ENCODE data around the gene MLXIPL.
"Not testable (repeated sequence)": the region's sequence is repeated elsewhere in the genome, so short reads cannot be mapped to it uniquely, and the experiment has no call there.

MLXIPL gene

GRCh38 chr7:73577627-73578341 lies 46.5 kb downstream of the MLXIPL start:
- DNase-seq = no peak

- no peak for DNase-seq
Observed at GRCh38 chr7:73573791-73574190, 50.5 kb downstream of the MLXIPL start.

- DNase-seq = no peak
Observed at GRCh38 chr7:73573276-73573675, 51.0 kb downstream of the MLXIPL start.

- no peak for DNase-seq
Observed at GRCh38 chr7:73572767-73573186, 51.5 kb downstream of the MLXIPL start.

DNA sequence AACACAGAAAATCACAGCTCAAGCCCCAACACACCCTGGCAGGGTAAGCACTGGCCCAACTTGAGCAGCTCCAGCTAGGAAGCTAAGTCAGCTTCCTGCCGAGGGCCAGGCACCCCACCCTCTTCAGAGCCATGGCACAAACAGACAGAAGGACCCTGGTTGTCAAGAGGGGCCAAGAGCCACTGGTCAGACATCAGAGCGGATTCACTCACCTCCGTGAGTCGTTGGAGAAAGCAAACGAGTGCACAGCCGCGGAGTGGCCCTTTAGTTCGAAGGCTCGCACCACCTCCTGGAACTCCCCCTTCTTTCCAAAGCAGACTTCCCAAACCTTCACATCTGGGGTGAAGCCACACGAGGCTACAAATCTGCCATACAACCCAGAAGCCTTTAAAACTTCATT lies 53.3 kb downstream of the MLXIPL start:
- no peak for DNase-seq

DNA sequence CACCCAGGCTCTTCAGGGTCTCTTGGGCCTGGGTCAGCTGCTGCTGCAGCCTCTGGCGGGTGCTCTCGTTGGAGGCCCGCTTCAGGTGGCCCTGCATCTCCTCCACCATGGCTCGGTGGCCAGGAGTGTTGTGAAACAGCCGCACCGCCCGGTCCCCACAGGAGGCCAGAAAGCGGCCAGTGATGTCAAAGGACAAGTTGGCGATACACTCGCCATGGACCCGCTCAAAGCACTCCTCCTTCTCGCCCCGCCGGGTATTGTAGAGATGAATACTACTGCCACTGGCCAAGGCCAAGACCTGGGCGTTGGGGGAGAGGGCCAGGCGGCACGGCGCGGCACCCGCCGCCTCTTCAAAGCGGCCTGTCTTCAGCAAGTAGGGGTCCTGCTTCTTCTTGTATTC lies 53.8 kb downstream of the MLXIPL start:
- no peak for DNase-seq

GRCh38 chr7:73569042-73569608 lies 55.2 kb downstream of the MLXIPL start:
- no peak for DNase-seq

GRCh38 chr7:73567846-73568685 lies 56.3 kb downstream of the MLXIPL start:
- DNase-seq = no peak

GRCh38 chr7:73567140-73567539 lies 57.2 kb downstream of the MLXIPL start:
- DNase-seq = no peak

- not testable (repeated sequence) for DNase-seq
Observed at GRCh38 chr7:73566431-73566830, 57.9 kb downstream of the MLXIPL start.

DNA sequence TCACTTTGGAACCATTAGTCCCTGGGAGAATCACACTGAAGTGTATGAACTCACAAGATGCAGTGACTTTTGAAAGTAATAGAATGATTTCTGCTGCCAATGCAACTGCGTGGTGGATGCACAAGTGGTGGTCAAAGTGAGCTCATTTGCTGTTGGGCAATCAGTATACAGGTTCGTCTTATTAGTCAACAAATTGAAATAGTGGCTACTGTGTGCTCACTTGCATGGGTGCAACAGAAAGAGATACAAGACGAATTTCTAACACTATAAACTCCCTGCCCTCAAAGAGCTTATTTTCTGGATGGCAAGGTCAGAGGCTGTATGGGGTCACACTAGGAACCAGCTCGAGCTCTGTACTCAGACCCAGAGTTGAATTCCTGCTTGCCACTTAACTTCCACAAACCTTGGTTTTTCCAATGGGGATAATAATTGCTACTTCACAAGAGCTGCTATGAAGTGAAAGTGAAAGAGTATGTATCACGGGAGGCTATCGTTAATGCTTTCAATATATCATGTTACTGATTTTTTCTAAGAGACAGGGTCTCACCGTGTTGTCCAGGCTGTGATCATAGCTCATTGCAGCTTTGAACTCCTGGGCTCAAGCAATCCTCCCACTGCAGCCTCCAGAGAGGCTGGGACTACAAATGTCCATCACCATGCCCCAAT lies 58.5 kb downstream of the MLXIPL start:
- no peak for DNase-seq

GRCh38 chr7:73560109-73560835 lies 64.0 kb downstream of the MLXIPL start:
- no peak for DNase-seq

DNA sequence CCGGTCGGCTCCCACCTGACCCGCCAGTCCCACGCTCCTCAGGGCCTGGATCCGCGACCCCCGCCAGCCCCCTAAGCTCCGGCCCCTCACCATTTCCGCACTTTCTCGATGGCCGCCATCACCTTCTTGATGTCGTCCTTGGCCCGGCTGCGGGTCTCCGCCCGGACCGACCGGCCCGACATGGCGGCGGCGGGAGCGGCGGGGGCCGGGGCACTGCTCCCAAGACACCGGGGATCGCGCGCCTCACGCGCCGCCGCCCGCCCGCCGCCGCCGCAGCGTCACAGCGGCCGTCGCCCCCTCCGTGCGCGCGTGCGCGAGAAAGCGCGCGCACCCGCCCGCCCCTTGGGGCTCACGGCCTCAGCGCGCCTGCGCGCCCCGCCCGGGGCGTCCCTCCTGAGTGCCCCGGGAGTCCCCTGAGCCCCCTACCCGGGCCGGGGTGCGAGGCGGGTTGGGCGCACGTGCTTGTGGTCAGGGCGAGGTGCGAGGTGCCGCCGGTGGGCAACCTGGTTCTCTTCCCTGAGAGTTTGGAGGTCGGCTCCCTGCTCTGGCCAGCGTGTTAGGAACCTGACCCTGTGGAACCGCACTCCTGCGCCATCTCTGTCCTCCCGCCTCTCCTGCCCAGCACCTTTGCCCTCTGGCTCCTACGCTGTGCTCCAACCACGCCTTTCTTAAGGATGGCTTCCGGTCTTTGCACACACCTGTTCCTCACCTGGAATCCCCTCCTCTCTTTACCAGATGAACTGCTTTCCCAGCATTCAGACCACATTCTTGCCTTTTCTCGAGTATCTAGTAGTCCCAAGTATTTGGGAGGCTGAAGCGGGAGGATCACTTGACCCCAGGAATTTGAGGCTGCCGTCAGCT lies 66.7 kb downstream of the MLXIPL start, which contains the start of gene BCL7B:
Gene BCL7B (minus strand): TSS at position 294 of the 861 bp plus-strand sequence. CDS start 112 bp downstream, at position 182.
- peak; percentile 85 for DNase-seq

- DNase-seq = peak; percentile 93
Observed at GRCh38 chr7:73557108-73557396, 67.3 kb downstream of the MLXIPL start.

DNA sequence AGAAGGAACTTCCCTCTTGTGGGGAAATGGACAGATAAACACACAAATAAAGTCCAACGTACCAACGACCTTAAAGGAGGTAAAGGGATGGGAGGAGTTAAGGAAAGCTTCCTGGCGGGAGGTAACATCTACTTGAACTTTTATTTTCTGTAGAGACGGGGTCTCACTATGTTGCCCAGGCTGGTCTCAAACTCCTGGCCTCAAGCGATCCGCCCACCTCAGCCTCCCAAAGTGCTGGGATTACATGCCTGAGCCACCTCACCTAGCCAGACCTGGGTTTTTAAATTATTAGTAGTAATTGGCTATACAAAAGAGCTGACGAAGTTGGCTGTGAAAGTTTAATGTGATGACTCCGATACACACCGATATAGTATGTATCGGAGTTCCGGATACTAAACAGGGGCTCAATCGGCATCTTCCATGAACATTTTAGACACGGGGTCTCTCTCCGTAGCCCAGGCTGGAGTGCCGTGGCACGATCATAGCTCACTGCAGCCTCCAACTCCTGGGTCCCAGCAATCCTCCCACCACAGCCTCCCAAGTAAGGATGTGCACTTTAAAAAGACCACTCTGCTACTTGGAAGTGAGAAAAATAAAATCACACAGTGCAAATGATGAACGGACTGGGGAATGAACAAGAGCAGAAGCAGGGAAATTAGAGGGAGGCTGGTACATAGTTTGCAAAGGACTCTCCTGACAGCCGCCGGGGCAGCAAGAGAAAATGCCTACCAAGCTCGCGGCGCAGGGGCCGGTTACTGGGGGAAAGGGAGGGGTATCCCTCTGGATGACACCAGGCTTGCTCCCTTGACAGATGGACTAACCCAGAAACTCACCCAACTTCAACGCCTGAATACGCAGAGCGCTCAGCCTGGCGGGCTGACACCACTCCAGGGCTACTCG lies 67.9 kb downstream of the MLXIPL start:
- no peak for DNase-seq

- no peak for DNase-seq
Observed at GRCh38 chr7:73555411-73555982, 68.8 kb downstream of the MLXIPL start.

- not testable (repeated sequence) for DNase-seq
Observed at GRCh38 chr7:73550093-73550492, 74.2 kb downstream of the MLXIPL start.

GRCh38 chr7:73549176-73549575 lies 75.1 kb downstream of the MLXIPL start:
- DNase-seq = no peak

GRCh38 chr7:73547841-73548240 lies 76.5 kb downstream of the MLXIPL start:
- no peak for DNase-seq

DNA sequence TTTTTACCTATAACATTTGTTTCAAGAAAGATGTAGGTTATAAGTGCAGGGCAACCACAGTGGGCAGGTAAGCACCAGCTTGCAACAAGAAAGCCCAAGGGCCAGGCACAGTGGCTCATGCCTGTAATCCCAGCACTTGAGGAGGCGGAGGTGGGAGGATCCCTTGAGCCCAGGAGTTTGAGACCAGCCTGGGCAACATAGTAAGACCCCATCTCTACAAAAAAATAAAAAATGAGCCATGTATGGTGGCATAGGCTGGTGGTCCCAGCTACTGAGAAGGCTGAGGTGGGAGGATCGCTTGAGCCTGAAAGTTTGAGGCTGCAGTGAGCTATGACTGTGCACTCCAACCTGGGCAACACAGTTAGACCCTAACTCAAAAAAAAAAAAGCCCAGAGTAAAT lies 79.6 kb downstream of the MLXIPL start:
- DNase-seq = no peak
